HT1080 (cell line): ENCODE data around the gene GPRC5B. TPM values are rescaled to one million over a fixed set of nuclear protein-coding genes. Genes with fewer than 3 reads are reported as not detected.

Experiments
- DNase-seq: peaks from one replicate; pipeline ENCODE4 v3.0.0-alpha.2; 2015; ENCODE audit warnings: low read depth
- total RNA-seq: library from RNA; depleted of rRNA; stranded (reverse); fragments of >200 nt; shearing (Covaris generic); gene quantifications from 2 replicates; pipeline ENCODE4 v1.2.3, GENCODE V29; 2014

GPRC5B gene
- total RNA-seq, 1 experiment from 2014 or later: 2.7 TPM

DNA sequence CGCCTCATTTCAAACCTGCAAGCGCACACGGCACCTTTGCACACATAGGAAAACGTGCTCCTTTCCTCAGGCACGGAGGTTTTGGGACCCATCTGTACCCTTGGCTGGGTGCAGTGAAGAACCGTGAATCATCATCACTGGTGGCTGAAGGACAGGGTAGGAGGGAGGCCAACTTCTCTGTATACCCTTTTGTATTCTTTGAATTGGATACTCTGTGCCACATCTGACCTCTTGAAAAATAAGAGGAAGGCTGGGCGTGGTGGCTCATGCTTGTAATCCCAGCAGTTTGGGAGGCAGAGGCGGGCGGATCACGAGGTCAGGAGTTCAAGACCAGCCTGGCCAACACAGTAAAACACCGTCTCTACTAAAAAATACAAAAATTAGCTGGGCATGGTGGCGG is 11.7 kb downstream of the GPRC5B start:
- DNase-seq: no peak

DNA sequence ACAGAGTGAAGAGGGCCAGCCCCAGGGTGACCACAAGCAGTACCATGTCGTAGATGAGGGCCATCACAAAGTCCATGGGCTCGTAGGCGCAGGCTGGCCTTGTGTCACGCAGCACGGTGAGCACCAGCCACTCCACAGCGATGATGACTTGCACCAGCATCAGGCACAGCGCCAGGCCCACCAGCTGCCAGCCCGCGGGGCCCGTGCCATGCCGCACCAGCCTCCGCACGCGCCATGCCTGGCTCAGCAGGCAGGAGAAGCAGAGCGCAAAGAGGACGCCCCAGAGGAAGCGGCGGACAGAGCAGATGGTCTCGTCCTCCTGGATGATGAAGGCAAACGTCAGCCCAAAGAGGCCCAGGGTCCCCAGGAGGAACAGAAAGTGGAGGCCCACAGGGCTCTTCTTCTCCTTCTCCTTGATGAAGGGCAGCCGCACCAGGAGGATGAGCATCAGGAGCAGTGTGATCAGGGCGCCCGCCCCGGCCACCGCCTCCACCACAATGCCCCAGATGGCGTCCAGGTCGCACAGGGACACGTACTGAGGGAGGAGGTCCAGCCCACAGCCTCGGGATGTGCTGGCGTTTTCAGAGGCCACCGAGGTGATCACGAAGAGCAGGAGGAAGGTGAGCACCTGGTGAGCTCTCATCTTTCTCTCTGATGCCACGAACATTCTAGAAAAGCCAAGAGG is 12.3 kb downstream of the GPRC5B start:
- DNase-seq: no peak

- DNase-seq: no peak
These were observed 12.9 kb downstream of the GPRC5B start for GRCh38 chr16:19871721-19872120.

DNA sequence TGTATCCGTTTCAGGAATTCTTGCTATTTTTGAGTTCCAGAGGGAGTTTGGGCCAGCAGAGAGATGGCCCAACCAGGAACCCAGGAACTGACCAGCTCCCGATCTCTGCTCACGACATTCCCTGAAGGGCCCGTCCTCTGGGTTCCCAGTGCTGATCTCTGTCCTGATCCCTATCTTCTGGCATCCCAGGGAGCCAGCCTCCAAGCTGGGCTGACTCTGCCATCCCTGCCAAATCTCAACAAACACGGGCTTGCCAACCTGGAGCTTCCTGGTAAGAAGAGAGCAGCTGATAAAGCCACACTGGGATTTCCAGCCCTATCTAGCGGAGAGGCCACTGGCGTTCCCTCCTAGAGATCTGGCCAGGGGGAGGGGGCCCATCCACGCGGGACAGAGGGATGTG is 16.2 kb downstream of the GPRC5B start:
- no peak for DNase-seq

DNA sequence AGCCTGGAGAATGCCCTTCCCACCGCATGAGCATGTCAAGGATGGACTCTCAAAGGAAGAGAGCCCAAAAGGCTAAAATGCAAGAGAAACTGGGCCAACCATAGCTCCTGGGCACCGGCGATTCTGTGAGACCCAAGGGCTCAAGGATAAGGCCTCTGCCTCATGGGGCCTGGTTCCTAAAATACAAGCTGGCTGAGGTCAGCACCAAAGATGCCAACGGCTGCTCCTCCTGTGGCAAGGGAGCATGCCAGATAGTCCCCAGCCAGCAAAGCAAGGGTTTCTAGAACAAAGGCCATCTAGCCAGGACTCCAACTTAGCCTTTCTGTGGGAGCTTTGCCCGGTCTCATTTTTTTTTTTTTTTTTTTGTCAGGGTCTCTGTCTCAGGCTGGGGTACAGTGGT is 20.1 kb downstream of the GPRC5B start:
- DNase-seq: no peak

GRCh38 chr16:19863990-19864389 is 20.7 kb downstream of the GPRC5B start:
- no peak for DNase-seq

DNA sequence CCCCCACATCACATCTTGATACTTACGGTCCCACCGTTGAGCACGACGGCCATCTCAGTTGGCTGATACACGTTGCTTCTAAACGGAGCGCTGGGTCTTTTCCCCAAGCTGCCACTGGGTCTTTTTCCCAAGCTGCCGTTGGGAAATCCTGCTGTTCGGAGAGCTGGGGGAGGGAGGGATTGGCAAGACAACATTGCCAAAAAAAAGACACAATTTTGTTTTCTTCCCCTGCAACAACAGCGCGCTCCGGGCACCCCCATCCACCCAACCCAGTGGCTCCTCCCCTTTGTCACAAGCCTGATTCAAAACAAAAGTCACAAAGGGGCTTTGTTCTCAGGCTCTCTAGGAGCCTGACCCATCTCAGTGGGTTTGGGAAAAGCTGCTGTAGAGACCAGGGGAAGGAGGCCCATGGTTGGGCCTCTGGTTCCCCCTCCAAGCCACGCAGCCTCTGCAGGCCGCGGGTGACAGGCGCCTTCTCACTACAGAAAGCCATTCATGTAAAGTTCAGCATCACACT is 22.8 kb downstream of the GPRC5B start:
- DNase-seq: no peak

- no peak for DNase-seq
These were observed 23.5 kb downstream of the GPRC5B start for GRCh38 chr16:19861133-19861532.

GRCh38 chr16:19860166-19861041 is 24.2 kb downstream of the GPRC5B start:
- DNase-seq: peak; percentile 58

- no peak for DNase-seq
These were observed 25.0 kb downstream of the GPRC5B start for GRCh38 chr16:19859603-19860002.

DNA sequence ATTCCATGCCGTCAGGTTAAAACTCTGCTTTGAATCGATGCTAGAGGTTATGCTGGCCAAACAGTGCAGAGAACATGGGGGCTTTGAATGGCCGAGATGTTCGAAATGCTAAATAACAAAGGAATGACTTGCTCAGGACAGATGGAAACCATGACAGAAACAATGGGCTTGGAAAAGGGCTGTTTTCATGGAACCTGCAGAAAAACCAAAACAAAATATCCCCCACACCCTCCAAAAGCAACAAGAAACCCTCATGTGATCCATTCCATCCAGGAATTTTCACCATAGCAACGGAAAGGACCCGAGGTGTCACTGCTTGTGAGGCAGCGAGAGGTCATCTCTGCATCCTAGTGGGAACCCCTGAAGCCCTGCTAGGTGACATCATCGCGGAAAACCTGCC is 25.5 kb downstream of the GPRC5B start:
- DNase-seq: no peak

GRCh38 chr16:19858340-19859018 is 26.2 kb downstream of the GPRC5B start:
- DNase-seq: no peak

DNA sequence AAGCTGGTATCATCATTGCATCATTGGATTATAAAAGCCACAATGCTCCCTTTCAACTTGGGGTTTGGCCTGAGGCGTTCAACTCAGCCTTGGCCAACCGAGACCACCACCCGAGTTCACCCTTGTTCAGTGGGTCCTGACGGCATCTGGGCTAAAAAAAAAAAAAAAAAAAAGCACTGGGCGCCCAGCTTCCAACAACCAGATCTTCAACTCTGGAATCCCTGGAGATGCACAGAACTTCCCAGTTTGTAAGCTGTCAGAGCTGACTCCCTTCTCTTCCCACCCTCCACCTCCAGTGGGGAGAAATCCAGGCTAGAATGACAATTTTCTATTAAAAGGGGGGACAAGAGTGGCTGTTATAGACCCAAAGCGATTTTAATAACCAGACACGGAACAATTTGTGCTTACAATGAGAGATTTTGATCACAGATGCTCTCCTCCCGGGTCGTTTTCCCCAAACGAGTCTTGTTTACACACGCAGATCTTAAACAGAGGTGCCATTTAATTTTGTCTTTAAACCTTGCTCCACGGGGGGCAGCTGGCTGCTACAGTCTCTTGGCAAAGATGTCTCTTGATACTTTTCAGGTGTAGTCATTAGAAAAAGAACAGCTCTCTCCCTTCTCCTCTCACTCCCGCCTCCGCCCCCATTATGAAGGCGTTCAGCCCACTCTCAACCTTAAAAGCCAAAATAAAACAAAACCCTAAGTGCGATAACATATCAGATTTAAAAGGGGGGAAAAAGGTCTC is 26.9 kb downstream of the GPRC5B start:
- DNase-seq: no peak

GRCh38 chr16:19856120-19856519 is 28.5 kb downstream of the GPRC5B start:
- no peak for DNase-seq

DNA sequence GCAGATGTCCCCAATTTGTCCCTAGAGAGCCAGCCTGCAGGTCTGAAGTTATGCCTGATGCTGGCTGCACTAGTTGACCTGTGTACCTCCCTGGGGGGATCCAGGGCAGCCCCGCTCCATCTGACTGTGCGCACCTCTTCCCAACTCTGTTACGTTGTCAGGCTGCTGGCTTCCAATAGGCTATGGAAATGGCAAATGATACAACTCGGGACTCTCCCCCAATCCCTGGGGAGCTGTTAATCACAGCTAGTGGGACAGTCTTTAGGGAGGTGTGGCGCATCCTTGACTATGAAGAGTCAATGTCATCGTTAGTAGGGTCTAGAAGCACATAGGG is 30.1 kb downstream of the GPRC5B start:
- DNase-seq: no peak

GRCh38 chr16:19853742-19854542 is 30.7 kb downstream of the GPRC5B start:
- no peak for DNase-seq

DNA sequence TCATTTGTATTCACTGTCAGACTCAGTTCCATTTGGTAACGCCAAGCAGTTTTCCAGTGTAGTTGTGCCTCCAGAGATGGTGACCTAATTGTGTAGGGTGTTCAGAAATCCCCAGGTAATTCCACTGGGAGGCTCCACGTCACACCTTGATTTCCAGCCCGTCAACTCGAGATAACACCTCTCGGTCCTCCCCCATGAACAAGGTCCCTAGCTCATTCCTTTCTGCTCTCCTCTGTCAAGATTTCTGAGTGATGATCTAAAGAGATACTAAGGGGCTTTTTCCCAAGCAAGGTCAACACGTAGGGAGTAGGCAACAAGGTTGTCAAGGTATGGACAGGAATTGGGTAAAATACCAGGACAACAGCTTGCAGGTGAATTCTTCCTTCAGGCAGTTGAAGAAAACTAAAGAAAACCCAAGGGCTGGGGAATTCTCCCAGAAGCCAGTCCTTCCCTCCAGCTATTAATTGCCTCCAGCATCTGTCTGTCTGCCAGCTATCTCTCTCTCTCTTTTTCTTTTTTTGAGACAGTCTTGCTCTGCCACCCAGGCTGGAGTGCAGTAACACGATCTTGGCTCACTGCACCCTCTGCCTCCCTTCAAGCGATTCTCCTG is 31.4 kb downstream of the GPRC5B start:
- no peak for DNase-seq

GRCh38 chr16:19851476-19851875 is 33.2 kb downstream of the GPRC5B start:
- DNase-seq: no peak

- no peak for DNase-seq
These were observed 34.4 kb downstream of the GPRC5B start for GRCh38 chr16:19850131-19850817.

DNA sequence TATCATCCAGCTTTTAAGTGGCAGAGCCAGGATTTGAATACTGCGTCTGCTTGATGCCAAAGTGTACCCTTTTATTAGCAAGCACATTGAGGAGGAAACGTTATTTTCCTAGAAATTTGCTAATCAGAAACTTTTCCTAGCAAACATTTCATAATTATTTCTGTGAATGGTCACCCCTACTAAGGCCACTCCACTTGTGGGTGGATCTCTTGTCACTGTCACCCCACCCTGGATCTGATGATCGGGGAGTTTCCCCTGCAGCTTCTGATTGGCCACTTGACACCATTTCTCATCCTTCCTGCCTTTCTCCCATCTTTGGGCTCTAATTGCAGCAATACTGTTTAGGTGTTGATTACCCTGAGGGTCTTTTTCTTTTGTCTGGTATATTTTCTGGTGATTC is 35.9 kb downstream of the GPRC5B start:
- DNase-seq: no peak
